SJCRH30 (cell line): ENCODE data around the gene MCM7. TPM values are rescaled to one million over a fixed set of nuclear protein-coding genes. Genes with fewer than 3 reads are reported as not detected.
A peak's percentile ranks its signal among the peaks of the same experiment; 100 is the strongest.

Experiments
- DNase-seq, 2 experiments: peaks; one replicate each; pipeline ENCODE4 v3.0.0-alpha.2; 2015 to 2020
- H3K27ac ChIP-seq: fragments of 250-450 bp; sonication (Bioruptor Pico); 2 replicates; pipeline ENCODE4 v1.5.1; 2020; ENCODE audit warnings: mild to moderate bottlenecking, moderate library complexity
- H3K27me3 ChIP-seq: fragments of 250-450 bp; sonication (Bioruptor Pico); 2 replicates; pipeline ENCODE4 v1.5.1; 2020; ENCODE audit warnings: mild to moderate bottlenecking, moderate library complexity
- H3K36me3 ChIP-seq: fragments of 250-450 bp; sonication (Bioruptor Pico); 2 replicates; pipeline ENCODE4 v1.5.1; 2020; ENCODE audit warnings: mild to moderate bottlenecking, moderate library complexity
- H3K4me1 ChIP-seq: fragments of 250-450 bp; sonication (Bioruptor Pico); 2 replicates; pipeline ENCODE4 v1.5.1; 2020; ENCODE audit warnings: mild to moderate bottlenecking, moderate library complexity
- H3K4me3 ChIP-seq: fragments of 250-450 bp; sonication (Bioruptor Pico); 2 replicates; pipeline ENCODE4 v1.5.1; 2020; ENCODE audit warnings: mild to moderate bottlenecking, moderate library complexity
- H3K9me3 ChIP-seq: fragments of 250-450 bp; sonication (Bioruptor Pico); replicated peaks from 2 replicates; pipeline ENCODE4 v1.5.1; 2020; ENCODE audit warnings: mild to moderate bottlenecking, moderate library complexity
- total RNA-seq: library from RNA; depleted of rRNA; stranded (reverse); fragments of >200 nt; shearing (Covaris generic); gene quantifications from 2 replicates; pipeline ENCODE4 v1.2.3, GENCODE V29; 2014

Gene MCM7
- total RNA-seq, 1 experiment from 2014 or later, result 353 TPM

DNA sequence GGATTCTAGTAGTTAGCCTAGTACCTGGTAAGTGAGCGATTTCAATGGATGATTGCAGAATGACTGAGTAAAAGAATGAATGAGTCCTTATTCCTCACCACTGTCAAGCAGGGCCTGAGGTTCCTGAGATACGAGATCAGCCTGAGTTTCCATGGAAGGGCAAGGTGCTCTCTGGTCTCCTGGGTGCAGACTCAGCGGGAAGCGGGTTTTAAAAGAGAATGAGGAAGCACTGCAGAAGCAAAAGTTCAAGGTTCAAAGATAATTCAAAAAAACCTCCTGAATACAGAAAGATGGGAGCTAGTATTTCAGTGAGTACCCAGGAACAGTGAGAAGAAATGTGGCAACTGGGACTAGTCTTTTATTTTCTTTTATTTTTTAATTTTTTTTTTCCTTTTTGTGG, 24.0 kb downstream of the MCM7 start:
- Histone ChIP-seq H3K4me3 (no peak overlapping the region), H3K27me3 (no peaks in the 10 kb centered on the region), H3K27ac (no peak overlapping the region), H3K4me1 (no peaks in the 10 kb centered on the region), H3K9me3 (peaks cover 11% of the 10 kb centered on the region), H3K36me3 (peaks cover 76% of the 10 kb centered on the region)
- DNase-seq, result no peak

GRCh38 chr7:100075418-100075817, 25.8 kb downstream of the MCM7 start:
- Histone ChIP-seq H3K27me3 (no peaks in the 10 kb centered on the region), H3K36me3 (peaks cover 94% of the 10 kb centered on the region), H3K4me1 (no peaks in the 10 kb centered on the region), H3K4me3 (no peak overlapping the region), H3K27ac (no peak overlapping the region), H3K9me3 (peaks cover 26% of the 10 kb centered on the region)
- DNase-seq, result no peak

GRCh38 chr7:100074841-100075240, 26.4 kb downstream of the MCM7 start:
- Histone ChIP-seq H3K4me1 (no peaks in the 10 kb centered on the region), H3K4me3 (no peak overlapping the region), H3K27ac (no peak overlapping the region), H3K36me3 (peaks cover 97% of the 10 kb centered on the region), H3K9me3 (peaks cover 26% of the 10 kb centered on the region), H3K27me3 (no peaks in the 10 kb centered on the region)
- no peak for DNase-seq

DNA sequence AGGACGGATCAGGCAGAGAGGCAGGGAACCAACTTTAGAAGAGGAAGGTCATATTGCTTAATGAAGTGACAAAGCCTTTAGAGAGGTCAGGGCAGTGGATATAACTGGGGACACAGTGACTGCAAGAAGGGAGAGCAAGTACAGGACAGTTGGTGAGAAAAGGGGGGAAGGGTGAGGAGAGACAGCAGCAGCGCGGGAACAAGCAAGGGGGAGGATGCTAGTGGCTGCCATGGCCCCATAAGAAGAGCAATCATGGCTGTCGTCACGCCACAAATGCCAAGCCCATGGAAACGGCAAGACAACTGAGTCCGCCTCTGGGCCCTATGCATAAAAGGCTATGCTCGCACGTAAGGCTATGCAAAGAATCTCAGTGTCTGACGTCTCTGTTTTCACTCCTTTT, 28.7 kb downstream of the MCM7 start:
- Histone ChIP-seq H3K4me3 (no peak overlapping the region), H3K4me1 (no peaks in the 10 kb centered on the region), H3K9me3 (peaks cover 26% of the 10 kb centered on the region), H3K27ac (no peak overlapping the region), H3K36me3 (peaks cover 99% of the 10 kb centered on the region), H3K27me3 (no peaks in the 10 kb centered on the region)
- DNase-seq, result no peak

DNA sequence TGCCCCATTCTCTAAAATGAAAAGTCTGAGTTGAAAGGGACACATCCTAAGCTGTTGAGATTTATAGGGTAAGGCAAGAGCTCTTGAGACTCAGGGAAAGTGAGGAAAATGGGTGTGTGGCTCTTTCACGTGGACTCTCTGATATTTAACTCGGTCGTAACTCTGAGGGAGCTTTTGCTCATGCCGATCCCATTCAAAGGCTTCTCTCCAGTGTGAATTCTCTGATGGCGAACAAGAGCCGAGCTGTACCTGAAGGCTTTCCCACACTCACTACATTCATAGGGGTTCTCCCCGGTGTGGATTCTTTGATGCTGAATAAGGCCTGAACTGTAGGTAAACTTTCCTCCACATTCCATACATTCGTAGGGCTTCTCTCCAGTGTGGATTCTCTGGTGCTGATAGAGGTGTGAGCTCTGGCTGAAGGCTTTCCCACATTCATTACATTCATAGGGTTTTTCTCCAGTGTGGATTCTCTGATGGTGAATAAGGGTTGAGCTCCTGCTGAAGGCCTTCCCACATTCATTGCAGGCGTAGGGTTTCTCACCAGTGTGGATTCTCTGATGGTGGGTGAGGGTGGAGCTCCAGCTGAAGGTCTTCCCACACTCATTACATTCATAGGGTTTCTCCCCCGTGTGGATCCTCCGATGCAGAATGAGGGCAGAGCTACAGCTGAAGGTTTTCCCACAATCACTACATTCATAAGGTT, 30.0 kb downstream of the MCM7 start:
- Histone ChIP-seq H3K36me3 (peaks cover 95% of the 10 kb centered on the region), H3K9me3 (peaks cover 26% of the 10 kb centered on the region), H3K27me3 (no peaks in the 10 kb centered on the region), H3K4me3 (no peak overlapping the region), H3K27ac (no peak overlapping the region), H3K4me1 (no peaks in the 10 kb centered on the region)
- DNase-seq, result no peak

- Histone ChIP-seq H3K4me3 (no peak overlapping the region), H3K9me3 (peaks cover 26% of the 10 kb centered on the region), H3K27me3 (no peaks in the 10 kb centered on the region), H3K4me1 (no peaks in the 10 kb centered on the region), H3K27ac (no peak overlapping the region), H3K36me3 (peaks cover 89% of the 10 kb centered on the region)
- no peak for DNase-seq
Measured at GRCh38 chr7:100069991-100070390, 31.2 kb downstream of the MCM7 start.

DNA sequence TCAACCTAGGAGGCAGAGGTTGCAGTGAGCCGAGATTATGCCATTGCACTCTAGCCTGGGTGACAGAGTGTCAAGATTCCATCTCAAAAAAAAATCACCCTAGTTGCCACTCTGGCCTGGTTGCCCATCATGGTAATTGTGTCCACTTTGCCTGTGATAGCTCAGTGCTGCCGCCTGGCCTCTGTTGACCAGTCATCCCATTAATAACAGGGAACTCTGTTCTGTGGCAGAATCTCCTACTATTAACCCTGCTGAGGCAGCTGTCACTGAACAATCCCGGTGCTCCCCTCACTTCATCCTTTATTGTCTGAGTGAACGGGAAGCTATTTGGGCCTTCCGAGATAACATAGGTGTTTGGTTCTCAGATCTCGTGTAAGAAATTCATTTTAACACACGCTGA, 34.2 kb downstream of the MCM7 start:
- no peak for DNase-seq
- Histone ChIP-seq H3K27me3 (no peaks in the 10 kb centered on the region), H3K4me1 (no peaks in the 10 kb centered on the region), H3K36me3 (peaks cover 84% of the 10 kb centered on the region), H3K4me3 (no peak overlapping the region), H3K9me3 (peaks cover 13% of the 10 kb centered on the region; the same call in 1 of the 2 replicates), H3K27ac (no peak overlapping the region)

GRCh38 chr7:100065452-100066186, 35.6 kb downstream of the MCM7 start:
- Histone ChIP-seq H3K27ac (no peak overlapping the region), H3K4me3 (no peak overlapping the region), H3K4me1 (no peaks in the 10 kb centered on the region), H3K9me3 (no peaks in the 10 kb centered on the region), H3K36me3 (peaks cover 77% of the 10 kb centered on the region), H3K27me3 (no peaks in the 10 kb centered on the region)
- DNase-seq, result no peak

GRCh38 chr7:100064162-100064561, 37.0 kb downstream of the MCM7 start:
- H3K36me3 ChIP-seq, result peaks cover 69% of the 10 kb centered on the region
- no peaks in the 10 kb centered on the region for H3K4me1 ChIP-seq
- H3K27me3 ChIP-seq, result no peaks in the 10 kb centered on the region
- H3K4me3 ChIP-seq, result no peak overlapping the region
- no peak for DNase-seq
- H3K27ac ChIP-seq, result no peak overlapping the region
- no peaks in the 10 kb centered on the region for H3K9me3 ChIP-seq

DNA sequence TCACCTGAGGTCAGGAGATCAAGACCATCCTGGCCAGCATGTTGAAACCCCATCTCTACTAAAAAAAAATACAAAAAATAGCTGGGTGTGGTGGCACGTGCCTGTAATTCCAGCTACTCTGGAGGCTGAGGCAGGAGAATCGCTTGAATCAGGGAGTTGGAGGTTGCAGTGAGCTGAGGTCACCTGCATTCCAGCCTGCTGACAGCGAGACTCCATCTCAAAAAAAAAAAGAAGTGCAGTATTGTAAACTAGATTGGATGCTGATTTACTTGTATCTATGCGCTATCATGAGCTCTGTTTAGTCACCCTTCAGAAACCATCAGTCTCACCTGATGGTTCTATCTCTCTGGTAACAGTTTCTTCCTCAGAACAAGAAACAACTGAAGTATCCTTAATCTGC, 37.8 kb downstream of the MCM7 start:
- Histone ChIP-seq H3K27ac (no peak overlapping the region), H3K4me1 (no peaks in the 10 kb centered on the region), H3K4me3 (no peak overlapping the region), H3K9me3 (no peaks in the 10 kb centered on the region), H3K27me3 (no peaks in the 10 kb centered on the region), H3K36me3 (peaks cover 66% of the 10 kb centered on the region)
- DNase-seq, result no peak

DNA sequence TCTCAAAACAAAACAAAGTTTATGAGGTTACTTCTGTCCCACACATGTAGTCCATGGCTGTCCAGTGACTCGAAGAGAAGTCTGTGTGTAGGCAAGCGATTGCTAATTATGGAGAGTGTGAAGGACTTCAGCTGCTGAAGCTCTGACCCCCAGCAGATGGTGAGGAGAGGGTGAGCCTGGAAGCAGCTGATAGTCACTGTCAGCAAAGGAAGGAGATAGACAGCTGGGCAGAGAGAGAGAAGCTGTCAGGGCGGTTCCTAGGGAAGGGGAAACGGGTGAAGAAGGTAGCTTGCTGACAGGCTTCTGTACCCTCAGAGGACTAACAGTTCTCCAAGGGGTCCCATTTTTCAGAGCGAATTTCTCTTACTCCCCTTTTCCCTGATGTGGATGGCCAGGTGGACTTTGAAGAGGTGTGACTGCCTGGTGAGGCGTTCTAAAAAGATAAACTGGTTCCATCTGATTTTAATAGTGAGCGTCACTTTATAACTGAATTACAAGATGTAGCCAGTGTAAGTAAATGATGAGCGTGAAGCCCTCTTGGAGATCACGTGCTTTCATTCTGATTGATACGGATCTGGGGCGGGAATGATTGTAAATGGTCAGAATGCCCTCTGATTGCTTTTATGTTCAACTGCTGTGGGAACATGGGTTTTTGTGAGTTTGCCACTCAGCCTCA, 39.5 kb downstream of the MCM7 start:
- no peak overlapping the region for H3K27ac ChIP-seq
- no peaks in the 10 kb centered on the region for H3K9me3 ChIP-seq
- no peaks in the 10 kb centered on the region for H3K4me1 ChIP-seq
- no peak for DNase-seq
- H3K4me3 ChIP-seq, result no peak overlapping the region
- H3K36me3 ChIP-seq, result peaks cover 62% of the 10 kb centered on the region
- no peaks in the 10 kb centered on the region for H3K27me3 ChIP-seq

DNA sequence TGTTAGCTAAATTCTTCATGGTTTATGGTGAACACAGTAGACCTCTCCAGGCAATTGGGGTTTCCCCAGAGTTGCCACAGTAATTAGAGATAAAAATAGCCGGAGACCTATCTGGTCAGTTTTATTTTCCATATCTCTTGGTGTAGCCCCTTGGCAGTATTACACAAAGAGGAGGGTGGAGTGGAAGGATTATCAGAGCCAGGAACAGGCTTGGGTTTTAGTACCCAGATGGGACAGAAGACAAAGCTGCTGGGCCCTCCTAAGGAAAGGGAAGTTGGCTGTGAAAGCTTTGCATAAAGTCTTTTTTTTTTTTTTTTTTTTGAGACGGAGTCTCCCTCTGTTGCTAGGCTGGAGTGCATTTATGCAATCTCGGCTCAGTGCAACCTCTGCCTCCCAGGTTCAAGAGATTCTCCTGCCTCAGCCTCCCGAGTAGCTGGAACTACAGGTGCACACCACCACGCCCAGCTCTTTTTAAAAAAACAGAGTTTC, 41.9 kb downstream of the MCM7 start:
- no peaks in the 10 kb centered on the region for H3K4me1 ChIP-seq
- no peak for DNase-seq
- H3K36me3 ChIP-seq, result peaks cover 49% of the 10 kb centered on the region
- H3K4me3 ChIP-seq, result no peak overlapping the region
- no peaks in the 10 kb centered on the region for H3K27me3 ChIP-seq
- no peaks in the 10 kb centered on the region for H3K9me3 ChIP-seq
- no peak overlapping the region for H3K27ac ChIP-seq

DNA sequence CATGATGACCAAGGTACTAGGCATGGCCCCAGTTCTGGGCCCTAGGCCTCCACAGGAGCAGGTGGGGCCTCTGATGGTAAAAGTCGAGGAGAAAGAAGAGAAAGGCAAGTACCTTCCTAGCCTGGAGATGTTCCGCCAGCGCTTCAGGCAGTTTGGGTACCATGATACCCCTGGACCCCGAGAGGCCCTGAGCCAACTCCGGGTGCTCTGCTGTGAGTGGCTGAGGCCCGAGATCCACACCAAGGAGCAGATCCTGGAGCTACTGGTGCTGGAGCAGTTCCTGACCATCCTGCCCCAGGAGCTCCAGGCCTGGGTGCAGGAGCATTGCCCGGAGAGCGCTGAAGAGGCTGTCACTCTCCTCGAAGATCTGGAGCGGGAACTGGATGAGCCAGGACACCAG, 44.2 kb downstream of the MCM7 start:
- Histone ChIP-seq H3K4me1 (no peaks in the 10 kb centered on the region), H3K27ac (no peak overlapping the region), H3K4me3 (no peak overlapping the region), H3K9me3 (no peaks in the 10 kb centered on the region), H3K36me3 (peaks cover 32% of the 10 kb centered on the region), H3K27me3 (no peaks in the 10 kb centered on the region)
- DNase-seq, result no peak

GRCh38 chr7:100053215-100053614, 48.0 kb downstream of the MCM7 start:
- Histone ChIP-seq H3K4me1 (peaks cover 5% of the 10 kb centered on the region; the same call in 1 of the 2 replicates), H3K27ac (no peak overlapping the region), H3K9me3 (no peaks in the 10 kb centered on the region), H3K36me3 (peaks cover 12% of the 10 kb centered on the region), H3K27me3 (no peaks in the 10 kb centered on the region), H3K4me3 (no peak overlapping the region)
- peak; percentile 85 to 91 for DNase-seq

DNA sequence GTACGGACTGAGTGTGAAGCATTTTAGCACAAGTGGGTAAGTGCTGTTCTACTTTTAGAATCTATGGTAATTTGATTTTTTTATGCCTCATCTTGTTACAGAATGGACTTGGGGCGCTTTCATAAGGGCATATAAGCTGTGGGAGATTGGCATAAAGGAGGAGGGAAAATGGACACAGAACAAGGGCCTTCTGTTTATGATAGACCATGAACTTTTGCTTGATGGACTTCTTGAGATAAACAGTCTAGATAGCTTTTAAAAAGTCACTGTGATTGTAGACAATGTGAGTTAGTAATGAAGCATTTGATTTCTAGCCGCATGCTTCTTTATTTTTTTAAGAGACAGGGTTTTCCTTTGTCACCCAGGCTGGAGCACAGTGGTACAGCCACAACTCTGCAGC, 49.6 kb downstream of the MCM7 start:
- H3K27ac ChIP-seq, result no peak overlapping the region
- H3K4me3 ChIP-seq, result no peak overlapping the region
- H3K36me3 ChIP-seq, result peaks cover under 1% of the 10 kb centered on the region
- no peaks in the 10 kb centered on the region for H3K27me3 ChIP-seq
- DNase-seq, result no peak
- H3K9me3 ChIP-seq, result no peaks in the 10 kb centered on the region
- peaks cover 5% of the 10 kb centered on the region; the same call in 1 of the 2 replicates for H3K4me1 ChIP-seq
